ENCODE results near the gene NCOA1.
"Not testable (repeated sequence)": the region's sequence is repeated elsewhere in the genome, so short reads cannot be mapped to it uniquely, and the experiment has no call there.

NCOA1 gene

DNA sequence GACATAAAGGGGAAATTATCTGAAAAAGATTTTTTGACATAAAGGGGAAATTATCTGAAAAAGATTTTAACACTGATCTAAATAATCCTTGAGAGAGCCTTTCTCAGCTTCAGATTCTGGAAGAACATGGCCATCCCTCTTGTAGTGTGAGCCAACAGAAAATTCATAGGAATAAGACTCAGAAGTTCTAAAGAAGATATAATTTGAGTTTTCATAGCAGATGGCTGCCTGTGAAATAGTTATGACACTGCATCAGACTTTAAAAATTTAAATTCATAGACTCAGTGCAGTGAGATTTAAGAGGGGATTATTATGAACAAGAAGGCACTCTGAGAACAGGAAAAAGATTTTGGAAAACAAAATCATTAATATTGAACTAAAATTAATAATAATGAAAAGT lies 50.6 kb downstream of the NCOA1 start:
- DNase-seq, result no peak

- DNase-seq, result no peak
Observed at GRCh38 chr2:24542269-24542872, 51.3 kb downstream of the NCOA1 start.

- DNase-seq, result no peak
Observed at GRCh38 chr2:24543252-24543651, 52.2 kb downstream of the NCOA1 start.

DNA sequence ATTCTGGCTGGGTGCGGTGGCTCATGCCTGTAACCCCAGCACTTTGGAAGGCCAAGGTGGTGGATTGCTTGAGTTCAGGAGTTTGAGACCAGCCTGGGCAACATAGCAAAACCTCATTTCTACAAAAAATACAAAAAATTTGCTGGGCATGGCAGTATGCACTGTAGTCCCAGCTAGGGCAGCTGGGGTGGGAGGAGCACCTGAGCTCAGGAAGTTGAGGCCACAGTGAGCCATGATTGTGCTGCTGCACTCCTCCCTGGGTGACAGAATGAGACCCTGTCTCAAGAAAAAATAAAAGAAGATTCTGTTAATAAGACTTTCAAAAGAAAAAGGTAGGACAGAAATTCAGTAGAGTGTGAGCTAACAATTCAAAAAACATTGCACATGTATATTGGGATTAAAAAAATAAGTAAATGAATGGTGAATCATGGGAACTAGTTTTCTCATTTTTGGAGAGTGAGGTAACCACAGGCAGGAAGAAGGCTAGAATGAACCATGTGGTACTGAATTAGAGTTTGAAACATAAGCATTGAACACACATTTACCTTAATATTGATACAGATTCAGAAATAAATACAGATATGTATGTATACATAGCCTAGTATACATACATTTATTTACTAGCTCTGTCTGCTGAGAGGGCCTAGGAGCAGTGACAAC lies 53.5 kb downstream of the NCOA1 start:
- DNase-seq, result no peak

- DNase-seq, result no peak
Observed at GRCh38 chr2:24546669-24547068, 55.6 kb downstream of the NCOA1 start.

GRCh38 chr2:24548058-24548457 lies 57.0 kb downstream of the NCOA1 start:
- no peak for DNase-seq

DNA sequence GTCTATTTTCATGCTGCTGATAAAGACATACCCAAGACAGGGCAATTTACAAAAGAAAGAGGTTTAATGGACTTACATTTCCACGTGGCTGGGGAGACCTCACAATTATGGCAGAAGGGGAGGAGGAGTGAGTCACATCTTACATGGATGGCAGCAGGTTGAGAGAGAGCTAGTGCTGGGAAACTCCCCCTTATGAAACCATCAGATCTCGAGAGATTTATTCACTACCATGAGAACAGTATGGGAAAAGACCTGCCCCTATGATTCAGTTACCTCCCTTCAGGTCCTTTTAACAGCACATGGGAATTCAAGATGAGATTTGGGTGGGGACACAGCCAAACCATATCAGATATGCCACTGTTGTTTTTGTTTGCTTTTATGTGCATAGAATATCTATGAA lies 59.2 kb downstream of the NCOA1 start:
- not testable (repeated sequence) for DNase-seq

- no peak for DNase-seq
Observed at GRCh38 chr2:24551016-24551415, 60.0 kb downstream of the NCOA1 start.

DNA sequence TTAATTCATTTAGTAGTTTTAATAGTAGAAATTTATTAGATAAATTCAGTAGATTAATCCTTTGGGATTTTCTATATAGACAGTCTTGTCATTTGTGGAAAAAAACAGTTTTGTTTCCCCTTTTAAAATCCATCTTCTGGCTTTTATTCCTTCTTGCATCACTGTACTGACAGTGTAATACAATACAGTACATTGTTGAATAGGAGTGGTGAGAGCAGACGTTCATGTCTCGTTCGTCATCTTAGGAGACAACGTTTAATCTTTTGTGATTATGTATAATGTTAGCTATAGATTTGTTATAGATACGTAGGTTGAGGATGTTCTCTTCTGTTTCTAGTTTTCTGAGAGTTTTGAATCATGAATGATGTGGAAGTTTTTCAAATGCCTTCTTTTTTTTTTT lies 61.8 kb downstream of the NCOA1 start:
- no peak for DNase-seq

GRCh38 chr2:24558781-24559472 lies 67.9 kb downstream of the NCOA1 start:
- DNase-seq, result no peak

GRCh38 chr2:24559473-24560113 lies 68.5 kb downstream of the NCOA1 start:
- DNase-seq, result no peak

DNA sequence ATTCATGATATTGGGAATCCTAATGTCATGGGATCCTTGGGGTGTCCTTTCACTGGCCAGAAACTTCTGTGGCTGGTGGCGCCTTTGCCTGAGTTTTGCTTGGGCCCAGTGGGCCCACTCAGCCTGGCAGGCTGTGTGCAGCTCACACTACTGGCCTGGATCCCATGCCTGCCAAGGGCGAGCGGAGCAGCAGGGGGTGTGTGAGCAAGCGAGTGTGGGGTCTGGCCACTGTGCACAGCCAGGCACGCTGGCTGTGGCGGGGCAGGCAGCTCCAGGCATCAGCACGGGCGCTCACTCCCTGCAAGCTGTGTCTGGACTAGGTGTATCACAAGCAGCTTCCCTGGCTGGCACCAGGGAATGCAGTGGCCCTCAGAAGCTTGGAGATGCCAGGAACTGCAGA lies 74.5 kb downstream of the NCOA1 start:
- no peak for DNase-seq

- DNase-seq, result no peak
Observed at GRCh38 chr2:24566209-24566608, 75.2 kb downstream of the NCOA1 start.

DNA sequence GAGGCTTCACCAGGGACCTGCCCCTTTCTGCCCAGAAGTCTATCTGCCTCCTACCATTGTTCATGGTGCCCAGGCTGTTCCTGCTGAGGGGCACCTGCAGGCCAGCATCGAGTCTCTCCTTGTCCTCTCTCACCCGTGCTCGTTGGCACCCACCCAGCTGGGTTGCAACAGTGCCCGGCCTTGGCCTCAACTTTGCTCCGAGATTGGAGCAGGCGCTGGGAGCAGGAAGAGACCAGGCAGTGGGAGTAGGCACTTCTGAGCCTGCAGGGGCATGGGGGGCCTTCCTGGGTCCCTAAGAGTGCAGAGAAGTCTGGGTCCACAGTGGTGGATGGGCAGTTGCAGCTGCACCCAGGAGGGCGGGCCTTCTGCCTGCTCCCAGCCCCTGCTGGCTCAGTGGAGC lies 75.6 kb downstream of the NCOA1 start:
- no peak for DNase-seq

GRCh38 chr2:24568551-24568950 lies 77.5 kb downstream of the NCOA1 start:
- DNase-seq, result no peak

DNA sequence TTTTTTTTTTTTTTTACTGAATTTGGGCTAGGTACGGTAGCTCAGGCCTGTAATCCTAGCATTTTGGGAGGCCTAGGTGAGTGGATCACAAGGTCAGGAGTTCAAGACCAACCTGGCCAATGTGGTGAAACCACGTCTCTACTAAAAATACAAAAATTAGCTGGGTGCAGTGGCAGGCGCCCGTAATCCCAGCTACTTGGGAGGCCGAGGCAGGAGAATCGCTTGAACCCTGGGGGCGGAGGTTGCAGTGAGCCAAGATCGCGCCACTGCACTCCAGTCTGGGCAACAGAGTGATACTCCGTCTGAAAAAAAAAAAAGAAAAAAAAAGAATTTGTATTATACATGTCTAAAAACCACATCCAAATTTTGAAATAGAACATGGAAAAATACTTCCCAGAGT lies 78.5 kb downstream of the NCOA1 start:
- DNase-seq, result not testable (repeated sequence)

- DNase-seq, result no peak
Observed at GRCh38 chr2:24570225-24570624, 79.2 kb downstream of the NCOA1 start.

GRCh38 chr2:24571828-24572442 lies 80.9 kb downstream of the NCOA1 start:
- no peak for DNase-seq

GRCh38 chr2:24576146-24576545 lies 85.1 kb downstream of the NCOA1 start:
- peak in 1 of 5 donors; percentile 25 for DNase-seq

- DNase-seq, result peak in 1 of 5 donors; percentile 40
Observed at GRCh38 chr2:24576617-24577016, 85.6 kb downstream of the NCOA1 start.

GRCh38 chr2:24577481-24577880 lies 86.4 kb downstream of the NCOA1 start:
- peak in 1 of 5 donors; percentile 82 for DNase-seq

DNA sequence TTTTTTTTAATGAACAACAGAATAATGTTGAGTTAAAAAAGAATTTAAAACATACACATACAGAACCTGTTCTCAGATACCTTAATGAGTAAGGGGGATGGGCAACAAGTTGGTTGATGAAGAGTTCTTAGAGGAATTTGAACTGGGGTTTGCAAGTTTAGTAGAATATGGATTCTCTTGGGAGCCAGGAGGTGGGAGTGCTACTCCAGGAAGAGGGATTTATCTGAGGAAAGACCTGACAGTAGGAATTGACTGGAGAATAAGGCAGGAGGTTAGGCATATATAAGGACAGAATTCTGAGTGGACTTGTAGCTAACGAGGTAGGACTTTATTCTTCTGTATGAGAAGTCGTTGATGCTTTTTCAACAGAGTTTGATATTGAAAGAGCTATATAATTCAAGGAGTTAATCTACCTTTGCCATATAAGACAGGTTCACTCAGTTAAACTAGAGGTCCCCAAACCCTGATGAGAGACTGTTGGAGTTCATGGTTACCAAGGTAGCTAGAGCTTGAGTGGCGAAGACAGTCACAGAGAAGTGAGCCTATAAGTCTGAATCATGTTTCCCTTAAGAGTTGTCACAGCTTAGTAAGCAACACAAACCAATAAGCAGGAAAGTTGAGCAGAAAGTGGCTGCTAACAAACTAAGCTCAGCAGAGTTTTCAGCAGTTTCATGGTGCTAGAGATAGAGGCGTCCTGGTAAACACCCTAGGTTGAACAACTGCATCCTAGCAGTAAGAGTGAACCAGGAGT lies 88.2 kb downstream of the NCOA1 start:
- peak in 1 of 5 donors; percentile 53 for DNase-seq
